H1 (cell line): ENCODE data around the gene PCID2. TPM values are rescaled to one million over a fixed set of nuclear protein-coding genes. Genes with fewer than 3 reads are reported as not detected.
"Not testable (repeated sequence)": the region's sequence is repeated elsewhere in the genome, so short reads cannot be mapped to it uniquely, and the experiment has no call there.

ENCODE experiments used
- CTCF ChIA-PET: fragments of 300-600 bp; sonication (Branson Sonifier 250); formaldehyde crosslinking; loops from one replicate; lab custom pipeline; 2021; ENCODE audit not compliant: partially characterized antibody; lab: Charles Lee
- POLR2A ChIA-PET: fragments of 300-600 bp; sonication (Branson Sonifier 250); formaldehyde crosslinking; loops from one replicate; lab custom pipeline; 2021; ENCODE audit warnings: inconsistent platforms; ENCODE audit not compliant: partially characterized antibody; lab: Charles Lee
- DNase-seq, 2 experiments: peaks; one replicate each; pipeline versions ENCODE4 v3.0.0 to v3.0.0-alpha.2; 2010 to 2022; ENCODE audit warnings: low spot score in 2 of 2, low read depth in 1 of 2, mixed read lengths in 1 of 2
- FAIRE-seq: peaks from 2 replicates; lab custom pipeline; 2011; peaks lifted over from hg19 to GRCh38; lab: Jason Lieb, UNC
- H2AFZ ChIP-seq: 2 replicates; pipeline ENCODE4 v1.8.1; 2012; ENCODE audit warnings: low read length, inconsistent platforms
- H2AK5ac ChIP-seq: 2 replicates; pipeline ENCODE4 v1.6.1; 2013; ENCODE audit warnings: low read depth, low read length
- H2BK120ac ChIP-seq: replicated peaks from 2 replicates; pipeline ENCODE3; 2013; ENCODE audit warnings: low read depth, low read length, inconsistent platforms
- H2BK12ac ChIP-seq: 2 replicates; pipeline ENCODE4 v1.6.1; 2013; ENCODE audit warnings: low read depth, low read length
- H2BK15ac ChIP-seq: 2 replicates; pipeline ENCODE4 v1.6.1; 2013; ENCODE audit warnings: low read length
- H2BK20ac ChIP-seq: 2 replicates; pipeline ENCODE4 v1.6.1; 2013; ENCODE audit warnings: low read length
- H2BK5ac ChIP-seq: 2 replicates; pipeline ENCODE4 v1.6.1; 2013; ENCODE audit warnings: low read depth, low read length
- H3K14ac ChIP-seq: 2 replicates; pipeline ENCODE4 v1.6.1; 2013; ENCODE audit warnings: inconsistent platforms; ENCODE audit not compliant: insufficient read length
- H3K18ac ChIP-seq: 2 replicates; pipeline ENCODE4 v1.6.1; 2013; ENCODE audit warnings: low read length; ENCODE audit errors: extremely low read depth
- H3K23ac ChIP-seq: 2 replicates; pipeline ENCODE4 v1.6.1; 2013; ENCODE audit warnings: inconsistent platforms; ENCODE audit not compliant: insufficient read length
- H3K23me2 ChIP-seq: 2 replicates; pipeline ENCODE4 v1.6.1; 2013; ENCODE audit warnings: low read depth, low read length
- H3K27ac ChIP-seq: 2 replicates; pipeline ENCODE4 v1.6.1; 2011; ENCODE audit warnings: low read depth, low read length, inconsistent platforms
- H3K27me3 ChIP-seq, 4 experiments: replicated peaks in 1 of 4; 1 replicate in 1 of 4; 2 replicates in 3 of 4; pipeline versions ENCODE4 v1.6.1 to v1.8.1; 2011 to 2013; ENCODE audit warnings: low read length in 3 of 4, mild to moderate bottlenecking in 3 of 4, inconsistent platforms in 2 of 4, mixed read lengths in 2 of 4, moderate library complexity in 1 of 4; ENCODE audit not compliant: control insufficient read depth in 3 of 4, insufficient read depth in 3 of 4; ENCODE audit errors: extremely low read depth in 1 of 4
- H3K36me3 ChIP-seq, 4 experiments: 2 replicates each; pipeline versions ENCODE4 v1.6.1 to v1.8.1; 2011 to 2013; ENCODE audit warnings: mild to moderate bottlenecking in 4 of 4, low read length in 3 of 4, moderate library complexity in 2 of 4, control low read depth in 1 of 4, inconsistent platforms in 1 of 4; ENCODE audit not compliant: insufficient read depth in 4 of 4, control insufficient read depth in 2 of 4
- H3K4ac ChIP-seq: replicated peaks from 2 replicates; pipeline ENCODE3; 2013; ENCODE audit warnings: low read length, low read depth, mixed read lengths, inconsistent platforms; ENCODE audit not compliant: insufficient read length
- H3K4me1 ChIP-seq, 4 experiments: replicated peaks in 1 of 4; 1 replicate in 1 of 4; 2 replicates in 3 of 4; pipeline versions ENCODE4 v1.6.1 to v1.8.1; 2011 to 2013; ENCODE audit warnings: low read length in 3 of 4, inconsistent platforms in 2 of 4, mixed read lengths in 1 of 4; ENCODE audit not compliant: insufficient read depth in 4 of 4, control insufficient read depth in 3 of 4
- H3K4me2 ChIP-seq, 2 experiments: 2 replicates each; pipeline versions ENCODE4 v1.6.1 to v1.8.1; 2011 to 2013; ENCODE audit warnings: low read depth in 2 of 2, low read length in 2 of 2, control low read depth in 1 of 2, inconsistent platforms in 1 of 2, mild to moderate bottlenecking in 1 of 2; ENCODE audit not compliant: insufficient read depth in 1 of 2
- H3K4me3 ChIP-seq, 4 experiments: fragments of 200-600, 300-600 bp in 1 of 4; sonication (generic), shearing (Covaris generic), sonication (Bioruptor Twin) in 1 of 4; 2 replicates each; pipeline versions ENCODE4 v1.5.1 to v1.8.1; 2011 to 2016; ENCODE audit warnings: low read length in 4 of 4, low read depth in 3 of 4, control low read depth in 2 of 4, inconsistent platforms in 2 of 4, mild to moderate bottlenecking in 2 of 4, mixed read lengths in 1 of 4, moderate library complexity in 1 of 4; ENCODE audit not compliant: insufficient read depth in 2 of 4; ENCODE audit errors: extremely low read depth in 1 of 4
- H3K56ac ChIP-seq: replicated peaks from 2 replicates; pipeline ENCODE3; 2013; ENCODE audit warnings: low read depth, mild to moderate bottlenecking, mixed read lengths, low read length, inconsistent platforms; ENCODE audit not compliant: insufficient read length
- H3K79me1 ChIP-seq: 2 replicates; pipeline ENCODE4 v1.6.1; 2013; ENCODE audit warnings: low read depth, low read length, control low read depth
- H3K79me2 ChIP-seq, 2 experiments: 2 replicates each; pipeline versions ENCODE4 v1.6.1 to v1.8.1; 2012 to 2013; ENCODE audit warnings: low read length in 2 of 2, mild to moderate bottlenecking in 2 of 2, inconsistent platforms in 1 of 2; ENCODE audit not compliant: insufficient read depth in 2 of 2, control insufficient read depth in 1 of 2
- H3K9ac ChIP-seq, 4 experiments: replicated peaks in 1 of 4; 1 replicate in 1 of 4; 2 replicates in 3 of 4; pipeline versions ENCODE4 v1.6.1 to v1.8.1; 2011 to 2013; ENCODE audit warnings: low read depth in 3 of 4, low read length in 3 of 4, control low read depth in 2 of 4, mild to moderate bottlenecking in 2 of 4, moderate library complexity in 2 of 4, inconsistent platforms in 1 of 4; ENCODE audit errors: extremely low read depth in 1 of 4
- H3K9me3 ChIP-seq, 2 experiments: 2 replicates each; pipeline versions ENCODE4 v1.6.1 to v1.8.1; 2012 to 2013; ENCODE audit warnings: mild to moderate bottlenecking in 2 of 2, moderate library complexity in 2 of 2, control low read depth in 1 of 2, inconsistent platforms in 1 of 2, low read depth in 1 of 2, low read length in 1 of 2, mixed read lengths in 1 of 2; ENCODE audit not compliant: insufficient read depth in 2 of 2
- H4K20me1 ChIP-seq, 2 experiments: replicated peaks in 1 of 2; 2 replicates each; pipeline versions ENCODE3 to v1.8.1; 2011 to 2013; ENCODE audit warnings: inconsistent platforms in 2 of 2, low read length in 2 of 2, mild to moderate bottlenecking in 1 of 2; ENCODE audit not compliant: insufficient read depth in 2 of 2, control insufficient read depth in 1 of 2
- H4K5ac ChIP-seq: 2 replicates; pipeline ENCODE4 v1.6.1; 2013; ENCODE audit warnings: low read length, low read depth, mixed read lengths, inconsistent platforms; ENCODE audit not compliant: insufficient read length
- H4K8ac ChIP-seq: 2 replicates; pipeline ENCODE4 v1.8.0; 2013; ENCODE audit warnings: mild to moderate bottlenecking, moderate library complexity, low read length, inconsistent platforms; ENCODE audit not compliant: insufficient read depth; ENCODE audit errors: extremely low read depth
- H4K91ac ChIP-seq: replicated peaks from 2 replicates; pipeline ENCODE3; 2013; ENCODE audit warnings: low read length, mixed read lengths, inconsistent platforms; ENCODE audit not compliant: insufficient read length
- WGBS, 2 experiments: shearing (Covaris generic) in 1 of 2; methylation state at CpG; one replicate each; pipeline versions ENCODE4 v1.1.6 to v1.1.7; 2013 to 2015; ENCODE audit warnings: low lambda C conversion rate in 2 of 2, mixed read lengths in 2 of 2, inconsistent platforms in 1 of 2, low coverage in 1 of 2, missing lambda C conversion rate in 1 of 2; ENCODE audit not compliant: insufficient replicate concordance in 2 of 2, insufficient coverage in 1 of 2, insufficient read length in 1 of 2; ENCODE audit errors: extremely low coverage in 1 of 2, missing lambda C conversion rate in 1 of 2; 5-methylcytosine and 5-hydroxymethylcytosine counted together
- polyA plus RNA-seq, 7 experiments: library from polyadenylated mRNA; depleted of rRNA in 3 of 7; stranded (reverse) in 5 of 7; unstranded in 2 of 7; fragments of >200 nt in 5 of 7; fragments of 200-250 nt in 2 of 7; gene quantifications; 1 replicate in 5 of 7; 2 replicates in 1 of 7; 4 replicates in 1 of 7; pipeline versions ENCODE4 v1.2.1 to v1.2.3, GENCODE V29; 2011 to 2013; ENCODE audit warnings: missing spikeins in 2 of 7, mixed read lengths in 2 of 7
- total RNA-seq: library from RNA; stranded (reverse); fragmentation: NEBNext Ultra II Directional; extraction: Animal tissue kit (Norgen Biotek cat#: 25700); gene quantifications from 2 replicates; pipeline ENCODE4 v1.2.1, GENCODE V29; 2021

Gene PCID2
- total and polyA plus RNA-seq, 2 of the 8 experiments (the other 6 are each of a cell fraction or from before 2014, with no cell fraction given), result 72.4 to 72.8 TPM

DNA sequence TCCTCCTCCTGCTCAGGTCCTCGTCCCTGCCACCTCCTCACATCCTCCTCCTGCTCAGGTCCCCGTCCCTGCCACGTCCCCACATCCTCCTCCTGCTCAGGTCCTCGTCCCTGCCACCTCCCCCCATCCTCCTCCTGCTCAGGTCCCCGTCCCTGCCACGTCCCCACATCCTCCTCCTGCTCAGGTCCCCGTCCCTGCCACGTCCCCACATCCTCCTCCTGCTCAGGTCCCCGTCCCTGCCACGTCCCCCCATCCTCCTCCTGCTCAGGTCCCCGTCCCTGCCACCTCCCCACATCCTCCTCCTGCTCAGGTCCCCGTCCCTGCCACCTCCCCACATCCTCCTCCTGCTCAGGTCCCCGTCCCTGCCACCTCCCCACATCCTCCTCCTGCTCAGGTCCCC lies 46.5 kb downstream of the PCID2 start:
- H3K23ac ChIP-seq, H2BK5ac ChIP-seq, CTCF ChIA-PET, H3K14ac ChIP-seq, H3K56ac ChIP-seq, DNase-seq, H2AK5ac ChIP-seq, FAIRE-seq, H3K27me3 ChIP-seq, H2BK120ac ChIP-seq, H3K4ac ChIP-seq, H3K79me1 ChIP-seq, H3K4me2 ChIP-seq, H3K79me2 ChIP-seq, H4K91ac ChIP-seq, H3K36me3 ChIP-seq, H2AFZ ChIP-seq, H4K20me1 ChIP-seq, H3K23me2 ChIP-seq, H3K27ac ChIP-seq, H4K5ac ChIP-seq, H2BK12ac ChIP-seq, H2BK15ac ChIP-seq, H3K9ac ChIP-seq, H3K4me3 ChIP-seq, H4K8ac ChIP-seq, H3K18ac ChIP-seq, H2BK20ac ChIP-seq, H3K9me3 ChIP-seq: not testable (repeated sequence)
- WGBS, 2 experiments, result 80% methylated on average over 1 of the region's 13 CpGs; no CpG with 5 or more reads in 1 of the 2 experiments
- POLR2A ChIA-PET, result interaction anchor here (0.6 to 1.2 kb wide), 3 partner anchors 13 to 612 kb away, joined by 3 to 7 read pairs (median 5); no protein-coding TSS in a partner anchor
- H3K4me1 ChIP-seq, result peaks cover 0 to 22% (median 14%) of the 10 kb centered on the region in 4 experiments; a peak in 6 of 7 replicates
